CD4-positive, alpha-beta T cell treated with Interleukin-17A for 4 hours (primary cell): ENCODE results near the gene ATAD1.

ENCODE experiments used
- DNase-seq: peaks from one replicate; pipeline ENCODE4 v3.0.0-alpha.2; 2020; ENCODE audit warnings: mixed read lengths

The ATAD1 gene

DNA sequence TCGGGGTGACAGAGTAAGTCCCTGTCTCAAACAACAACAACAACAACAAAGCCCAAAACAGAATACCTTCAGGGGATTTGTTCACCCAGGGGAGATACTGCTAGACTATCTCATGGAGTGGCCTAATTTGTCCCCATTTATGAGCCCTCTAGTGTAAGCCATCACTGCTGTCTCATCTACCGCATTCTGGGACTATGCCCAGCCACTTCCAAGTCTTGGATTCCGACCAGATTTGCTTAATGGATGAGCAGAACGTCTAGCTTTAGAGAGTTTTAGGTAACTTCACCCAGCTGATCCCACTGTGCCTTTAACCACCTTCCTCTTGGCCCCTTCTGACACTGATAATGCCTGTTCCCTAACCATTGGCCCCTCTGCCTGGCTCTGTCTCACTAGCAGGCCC, 111.3 kb downstream of the ATAD1 start:
- no peak for DNase-seq

DNA sequence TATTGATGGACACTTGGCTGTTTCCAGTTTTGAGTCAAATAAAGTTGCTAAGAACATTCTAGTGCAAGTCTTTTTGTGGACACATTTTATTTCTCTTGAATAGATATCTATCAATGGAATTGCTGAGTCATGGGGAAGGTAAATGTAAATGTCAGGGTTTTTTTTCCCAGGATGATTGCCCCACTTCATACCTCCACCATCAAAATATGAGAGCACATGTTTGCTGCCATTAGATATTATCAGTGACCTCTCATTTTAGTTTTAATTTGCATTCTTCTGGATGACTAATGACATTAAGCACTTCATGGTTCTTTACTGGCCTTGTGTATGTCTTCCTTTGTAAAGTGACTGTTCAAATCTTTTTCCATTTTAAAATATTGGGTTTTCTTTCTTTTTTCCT, 112.7 kb downstream of the ATAD1 start:
- no peak for DNase-seq

GRCh38 chr10:87703771-87704170, 114.3 kb downstream of the ATAD1 start:
- DNase-seq, result no peak

DNA sequence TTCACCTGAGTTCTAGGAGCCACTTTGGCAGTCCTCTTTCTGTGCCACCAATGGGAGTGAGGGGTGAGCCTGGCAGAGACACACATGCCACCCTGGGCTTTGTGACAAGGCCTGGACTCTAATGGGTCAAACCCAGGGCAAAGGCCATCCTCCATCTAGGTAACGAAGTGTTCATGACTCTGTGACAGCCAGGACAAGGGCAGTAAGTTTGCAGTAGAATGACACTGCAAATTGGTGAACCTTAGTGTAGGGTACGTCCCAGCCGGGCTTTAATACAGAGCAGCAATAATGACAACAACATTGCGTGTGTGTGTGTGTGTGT, 115.1 kb downstream of the ATAD1 start:
- DNase-seq, result no peak

- DNase-seq, result no peak
These were observed 115.6 kb downstream of the ATAD1 start for GRCh38 chr10:87702260-87702972.
